ENCODE results near the gene STK32B. TPM values are rescaled to one million over a fixed set of nuclear protein-coding genes. Genes with fewer than 3 reads are reported as not detected.

STK32B gene
- total and polyA plus RNA-seq, 9 of the 15 experiments (the other 6 are each of a cell fraction or from before 2014, with no cell fraction given) = 0.03 to 0.20 (median 0.07) TPM; not detected in 2

- H3K9me3 ChIP-seq (replicated peaks; ENCODE audit: control insufficient read depth, insufficient read depth, low read depth, low read length) = no peaks in the 10 kb centered on the region
- no peaks in the 10 kb centered on the region for H4K20me1 ChIP-seq (replicated peaks; ENCODE audit: control insufficient read depth, insufficient read depth, low read length)
- CTCF ChIA-PET (ENCODE audit: low intra/inter-chr PET ratio) = no interaction called here
- no peak overlapping the region for H3K9ac ChIP-seq (ENCODE audit: insufficient read depth in 1 of 2, low read depth in 2 of 2, low read length in 2 of 2)
- 0% methylated on average over 3 of the region's 3 CpGs for WGBS (ENCODE audit: insufficient coverage, low coverage, missing lambda C conversion rate)
- in situ Hi-C loops (cut with MboI) (no loop called here), intact Hi-C loops (cut with micrococcal nuclease) (no loop called here)
- H3K27me3 ChIP-seq (ENCODE audit: control insufficient read depth in 2 of 2, insufficient read depth in 2 of 2, low read length in 2 of 2) = no peaks in the 10 kb centered on the region
- no peak for DNase-seq (ENCODE audit: extremely low read depth in 1 of 4, low spot score in 3 of 4)
- H3K27ac ChIP-seq (ENCODE audit: extremely low read depth, low read depth, low read length) = no peak overlapping the region
- H3K4me1 ChIP-seq (replicated peaks in 1 of 2; ENCODE audit: control insufficient read depth in 2 of 2, insufficient read depth in 2 of 2, low read length in 2 of 2) = no peaks in the 10 kb centered on the region
- H3K4me2 ChIP-seq (ENCODE audit: insufficient read depth, low read length) = no peak overlapping the region
- no peak for ATAC-seq
- no peaks in the 10 kb centered on the region for H3K9me1 ChIP-seq (ENCODE audit: control insufficient read depth, insufficient read depth, low read length)
- no peak overlapping the region for H3K4me3 ChIP-seq
- H2AFZ ChIP-seq (ENCODE audit: low read depth, low read length) = no peak overlapping the region
- H3K36me3 ChIP-seq (ENCODE audit: control insufficient read depth, insufficient read depth, low read length) = no peaks in the 10 kb centered on the region
- POLR2A ChIA-PET = no interaction called here
- FAIRE-seq = no peak
- no TSS peak for BruUV-seq (replicated peaks)
- H3K79me2 ChIP-seq (ENCODE audit: control insufficient read depth, insufficient read depth, low read length) = no peaks in the 10 kb centered on the region
- no peak for TF ChIP-seq DIDO1 (tag; IDR thresholded peaks at IDR 0.05; ENCODE audit: low read depth)
- no peak for TF ChIP-seq LCOR (CRISPR knock-in tag; IDR thresholded peaks at IDR 0.05)
- TF ChIP-seq GMEB1 (CRISPR knock-in tag; IDR thresholded peaks at IDR 0.05) = no peak
- TF ChIP-seq, protein P1, sequence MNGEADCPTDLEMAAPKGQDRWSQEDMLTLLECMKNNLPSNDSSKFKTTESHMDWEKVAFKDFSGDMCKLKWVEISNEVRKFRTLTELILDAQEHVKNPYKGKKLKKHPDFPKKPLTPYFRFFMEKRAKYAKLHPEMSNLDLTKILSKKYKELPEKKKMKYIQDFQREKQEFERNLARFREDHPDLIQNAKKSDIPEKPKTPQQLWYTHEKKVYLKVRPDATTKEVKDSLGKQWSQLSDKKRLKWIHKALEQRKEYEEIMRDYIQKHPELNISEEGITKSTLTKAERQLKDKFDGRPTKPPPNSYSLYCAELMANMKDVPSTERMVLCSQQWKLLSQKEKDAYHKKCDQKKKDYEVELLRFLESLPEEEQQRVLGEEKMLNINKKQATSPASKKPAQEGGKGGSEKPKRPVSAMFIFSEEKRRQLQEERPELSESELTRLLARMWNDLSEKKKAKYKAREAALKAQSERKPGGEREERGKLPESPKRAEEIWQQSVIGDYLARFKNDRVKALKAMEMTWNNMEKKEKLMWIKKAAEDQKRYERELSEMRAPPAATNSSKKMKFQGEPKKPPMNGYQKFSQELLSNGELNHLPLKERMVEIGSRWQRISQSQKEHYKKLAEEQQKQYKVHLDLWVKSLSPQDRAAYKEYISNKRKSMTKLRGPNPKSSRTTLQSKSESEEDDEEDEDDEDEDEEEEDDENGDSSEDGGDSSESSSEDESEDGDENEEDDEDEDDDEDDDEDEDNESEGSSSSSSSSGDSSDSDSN (IDR thresholded peaks at IDR 0.05; ENCODE audit: borderline replicate concordance in 1 of 2, low read depth in 2 of 2, low read length in 2 of 2) = no peak
- TF ChIP-seq ZNF586 (CRISPR knock-in tag; conservative IDR thresholded peaks at IDR 0.05) = no peak
- TF ChIP-seq SMARCE1 (IDR thresholded peaks at IDR 0.05) = no peak
- no peak for TF ChIP-seq BDP1 (IDR thresholded peaks at IDR 0.05; ENCODE audit: insufficient read depth, insufficient read length)
- TF ChIP-seq, protein P2, sequence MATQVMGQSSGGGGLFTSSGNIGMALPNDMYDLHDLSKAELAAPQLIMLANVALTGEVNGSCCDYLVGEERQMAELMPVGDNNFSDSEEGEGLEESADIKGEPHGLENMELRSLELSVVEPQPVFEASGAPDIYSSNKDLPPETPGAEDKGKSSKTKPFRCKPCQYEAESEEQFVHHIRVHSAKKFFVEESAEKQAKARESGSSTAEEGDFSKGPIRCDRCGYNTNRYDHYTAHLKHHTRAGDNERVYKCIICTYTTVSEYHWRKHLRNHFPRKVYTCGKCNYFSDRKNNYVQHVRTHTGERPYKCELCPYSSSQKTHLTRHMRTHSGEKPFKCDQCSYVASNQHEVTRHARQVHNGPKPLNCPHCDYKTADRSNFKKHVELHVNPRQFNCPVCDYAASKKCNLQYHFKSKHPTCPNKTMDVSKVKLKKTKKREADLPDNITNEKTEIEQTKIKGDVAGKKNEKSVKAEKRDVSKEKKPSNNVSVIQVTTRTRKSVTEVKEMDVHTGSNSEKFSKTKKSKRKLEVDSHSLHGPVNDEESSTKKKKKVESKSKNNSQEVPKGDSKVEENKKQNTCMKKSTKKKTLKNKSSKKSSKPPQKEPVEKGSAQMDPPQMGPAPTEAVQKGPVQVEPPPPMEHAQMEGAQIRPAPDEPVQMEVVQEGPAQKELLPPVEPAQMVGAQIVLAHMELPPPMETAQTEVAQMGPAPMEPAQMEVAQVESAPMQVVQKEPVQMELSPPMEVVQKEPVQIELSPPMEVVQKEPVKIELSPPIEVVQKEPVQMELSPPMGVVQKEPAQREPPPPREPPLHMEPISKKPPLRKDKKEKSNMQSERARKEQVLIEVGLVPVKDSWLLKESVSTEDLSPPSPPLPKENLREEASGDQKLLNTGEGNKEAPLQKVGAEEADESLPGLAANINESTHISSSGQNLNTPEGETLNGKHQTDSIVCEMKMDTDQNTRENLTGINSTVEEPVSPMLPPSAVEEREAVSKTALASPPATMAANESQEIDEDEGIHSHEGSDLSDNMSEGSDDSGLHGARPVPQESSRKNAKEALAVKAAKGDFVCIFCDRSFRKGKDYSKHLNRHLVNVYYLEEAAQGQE (IDR thresholded peaks at IDR 0.05; ENCODE audit: borderline replicate concordance) = no peak
- TF ChIP-seq, protein P2 (CRISPR knock-in tag; IDR thresholded peaks at IDR 0.05; ENCODE audit: low read depth) = no peak
- TF ChIP-seq ZNF79 (CRISPR knock-in tag; IDR thresholded peaks at IDR 0.05; ENCODE audit: low read depth) = no peak
- no peak for TF ChIP-seq DNMT1 (IDR thresholded peaks at IDR 0.05)
- TF ChIP-seq ZSCAN29 (IDR thresholded peaks at IDR 0.05) = no peak
Measured at GRCh38 chr4:5211282-5211839, 160.1 kb downstream of the STK32B start.
